ENCODE results near the gene C15orf40.
A peak's percentile ranks its signal among the peaks of the same experiment; 100 is the strongest.
"Not testable (repeated sequence)": the region's sequence is repeated elsewhere in the genome, so short reads cannot be mapped to it uniquely, and the experiment has no call there.

C15orf40 gene

GRCh38 chr15:83011271-83012075, at the start of gene C15orf40:
TSS of gene C15orf40 (minus strand) at chr15:83011639. CDS start at chr15:83011607, 32 bp downstream.
- DNase-seq: peak; percentile 90

- no peak for DNase-seq
Observed at GRCh38 chr15:83057696-83058376, 46.4 kb upstream of the C15orf40 start.

GRCh38 chr15:83057002-83057401, 45.6 kb upstream of the C15orf40 start:
- no peak for DNase-seq

- DNase-seq: no peak
Observed at GRCh38 chr15:83053151-83053550, 41.7 kb upstream of the C15orf40 start.

GRCh38 chr15:83046558-83047127, 35.2 kb upstream of the C15orf40 start:
- DNase-seq: no peak

- no peak for DNase-seq
Observed at GRCh38 chr15:83044156-83044555, 32.7 kb upstream of the C15orf40 start.

- DNase-seq: no peak
Observed at GRCh38 chr15:83039206-83039605, 27.8 kb upstream of the C15orf40 start.

GRCh38 chr15:83036253-83036652, 24.8 kb upstream of the C15orf40 start:
- DNase-seq: no peak

- not testable (repeated sequence) for DNase-seq
Observed at GRCh38 chr15:83031234-83031633, 19.8 kb upstream of the C15orf40 start.

GRCh38 chr15:83030021-83030420, 18.6 kb upstream of the C15orf40 start:
- DNase-seq: no peak

- no peak for DNase-seq
Observed at GRCh38 chr15:83018436-83018835, 7.0 kb upstream of the C15orf40 start.

- no peak for DNase-seq
Observed at GRCh38 chr15:83016906-83017305, 5.5 kb upstream of the C15orf40 start.

GRCh38 chr15:83015361-83015760, 3.9 kb upstream of the C15orf40 start:
- DNase-seq: no peak

GRCh38 chr15:83014205-83014653, 2.8 kb upstream of the C15orf40 start:
- DNase-seq: no peak

- DNase-seq: no peak
Observed at GRCh38 chr15:83012636-83013035, 1.2 kb upstream of the C15orf40 start.

GRCh38 chr15:83012076-83012426, 612 bp upstream of the C15orf40 start:
- DNase-seq: peak; percentile 35

GRCh38 chr15:83010709-83011270, 649 bp downstream of the C15orf40 start:
- peak; percentile 55 for DNase-seq

GRCh38 chr15:83000672-83001031, 10.8 kb downstream of the C15orf40 start:
- DNase-seq: not testable (repeated sequence)

GRCh38 chr15:82999905-83000671, 11.4 kb downstream of the C15orf40 start:
- peak; percentile 35 for DNase-seq

- DNase-seq: no peak
Observed at GRCh38 chr15:82999426-82999825, 12.0 kb downstream of the C15orf40 start.

GRCh38 chr15:82995938-82996337, 15.5 kb downstream of the C15orf40 start:
- no peak for DNase-seq

GRCh38 chr15:82995076-82995475, 16.4 kb downstream of the C15orf40 start:
- no peak for DNase-seq

GRCh38 chr15:82993144-82993543, 18.3 kb downstream of the C15orf40 start:
- no peak for DNase-seq

Data from NCI-H146 (cell line).